ENCODE measurements around the gene SDHB.

The SDHB gene

DNA sequence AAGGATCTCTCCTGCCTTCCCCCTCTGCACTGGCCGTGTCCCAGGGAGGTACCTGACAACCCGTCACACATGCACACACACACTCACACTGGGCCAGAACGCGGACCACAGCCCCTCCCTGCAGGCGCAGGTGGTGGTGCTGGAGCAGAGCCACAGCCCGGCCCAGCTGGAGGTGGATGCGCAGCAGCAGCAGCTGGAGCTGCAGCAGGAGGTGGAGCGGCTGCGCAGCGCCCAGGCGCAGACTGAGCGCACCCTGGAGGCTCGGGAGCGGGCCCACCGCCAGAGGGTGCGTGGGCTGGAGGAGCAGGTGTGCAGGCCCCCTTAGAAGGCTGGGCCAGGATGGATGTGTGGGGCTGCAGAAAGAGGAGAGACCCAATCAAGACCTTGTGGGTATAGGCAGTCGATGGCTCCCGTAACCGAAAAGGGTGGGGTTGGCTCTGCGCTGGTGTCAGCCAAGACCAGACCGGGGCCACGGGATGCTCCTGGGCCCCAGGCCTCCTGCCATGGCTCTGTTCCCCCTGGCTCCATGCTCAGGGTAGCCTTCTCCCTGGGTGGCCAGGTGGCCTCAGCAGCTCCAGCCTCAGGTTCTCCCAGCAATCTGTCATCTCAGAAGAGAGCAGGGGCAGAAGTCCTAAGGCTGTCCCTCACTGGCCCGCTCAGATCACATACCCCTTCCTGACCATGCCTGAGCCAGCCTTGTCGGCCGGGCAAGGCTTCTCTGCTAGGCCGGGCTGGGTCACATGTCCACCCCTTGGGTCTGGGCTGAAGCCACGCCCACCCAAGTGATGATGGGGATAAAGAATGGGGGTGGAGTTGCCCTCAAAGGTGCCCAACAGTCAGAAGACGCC, 82.3 kb downstream of the SDHB start:
- no peak for DNase-seq

DNA sequence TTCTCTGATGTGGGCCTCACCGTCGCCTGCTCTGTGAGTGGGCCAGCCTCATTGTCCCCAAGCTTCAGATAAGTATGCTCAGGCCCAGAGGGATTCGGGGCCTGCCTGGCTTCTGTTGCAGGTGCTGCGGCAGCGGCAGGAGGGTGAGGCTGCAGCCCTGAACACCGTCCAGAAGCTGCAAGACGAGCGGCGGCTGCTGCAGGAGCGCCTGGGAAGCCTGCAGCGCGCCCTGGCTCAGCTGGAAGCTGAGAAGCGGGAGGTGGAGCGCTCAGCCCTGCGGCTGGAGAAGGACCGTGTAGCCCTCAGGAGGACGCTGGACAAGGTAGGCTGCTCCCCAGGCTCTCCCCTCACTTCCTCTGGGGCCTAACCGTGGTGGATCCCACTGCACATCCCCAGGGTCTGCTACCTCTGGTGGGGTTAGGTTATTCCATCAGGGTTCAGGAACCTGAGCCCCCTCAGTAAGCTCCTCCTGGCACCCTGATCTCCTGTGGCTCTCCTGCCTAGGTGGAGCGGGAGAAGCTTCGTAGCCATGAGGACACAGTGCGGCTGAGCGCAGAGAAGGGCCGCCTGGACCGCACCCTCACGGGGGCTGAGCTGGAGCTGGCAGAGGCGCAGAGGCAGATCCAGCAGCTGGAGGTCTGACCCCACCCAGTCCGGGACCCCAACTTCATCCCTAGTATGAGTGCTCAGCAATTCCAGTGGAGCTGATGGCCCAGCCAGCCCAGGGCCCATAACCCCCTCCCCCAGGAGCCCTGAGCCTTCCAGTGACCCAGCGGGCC, 83.5 kb downstream of the SDHB start:
- DNase-seq: no peak

DNA sequence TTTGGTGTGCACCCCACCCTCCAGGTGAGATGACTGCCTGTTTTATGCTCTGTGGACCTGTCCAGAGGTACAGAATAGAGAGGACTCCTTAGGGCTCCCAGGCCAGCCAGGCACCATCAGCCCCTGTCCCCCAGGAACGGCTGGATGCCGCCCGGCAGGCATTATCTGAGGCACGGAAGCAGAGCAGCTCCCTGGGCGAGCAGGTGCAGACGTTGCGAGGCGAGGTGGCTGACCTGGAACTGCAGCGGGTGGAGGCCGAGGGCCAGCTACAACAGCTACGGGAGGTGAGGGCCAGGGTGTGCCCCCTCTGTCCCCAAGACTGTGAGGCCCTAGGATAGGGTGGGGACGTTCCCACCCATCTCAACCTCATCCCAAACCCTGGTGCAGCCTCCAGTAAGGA, 84.2 kb downstream of the SDHB start:
- no peak for DNase-seq

DNA sequence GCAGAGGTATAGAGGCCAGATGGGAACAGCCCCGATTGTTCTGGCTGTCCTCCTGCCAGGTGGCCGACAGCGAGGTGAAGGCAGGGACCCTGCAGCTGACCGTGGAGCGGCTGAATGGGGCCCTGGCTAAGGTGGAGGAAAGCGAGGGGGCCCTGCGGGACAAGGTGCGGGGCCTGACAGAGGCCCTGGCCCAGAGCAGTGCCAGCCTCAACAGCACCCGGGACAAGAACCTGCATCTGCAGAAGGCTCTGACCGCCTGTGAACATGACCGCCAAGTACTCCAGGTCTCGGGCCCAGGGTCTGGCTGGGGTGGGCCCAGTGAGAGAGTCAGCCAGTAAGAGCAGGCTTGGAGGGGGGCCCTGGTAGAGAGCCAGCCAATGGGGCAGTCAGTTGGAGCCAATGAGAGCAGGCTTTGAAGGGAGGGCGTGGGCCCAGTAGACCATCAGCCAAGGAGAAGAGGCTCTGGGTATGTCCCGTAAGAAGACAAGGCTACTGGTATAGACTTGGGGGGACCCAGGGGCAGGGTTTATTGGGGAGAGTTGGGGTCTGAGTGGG, 84.7 kb downstream of the SDHB start:
- no peak for DNase-seq
